B cell (primary cell): ENCODE data around the gene C10orf90.

Experiments used
- EZH2 ChIP-seq: IDR thresholded peaks from 2 replicates; pipeline ENCODE4 v1.6.1; 2012; ENCODE audit warnings: borderline replicate concordance, low read depth, mild to moderate bottlenecking, moderate library complexity, low read length; ENCODE audit not compliant: insufficient read depth, poor library complexity, severe bottlenecking
- TF ChIP-seq, protein P1 (sequence below): fragments of 200-600 bp; IDR thresholded peaks from one replicate; pipeline ENCODE4 v1.8.0; 2022; ENCODE audit warnings: antibody characterized with exemption, mild to moderate bottlenecking

- TF ChIP-seq, protein P1, sequence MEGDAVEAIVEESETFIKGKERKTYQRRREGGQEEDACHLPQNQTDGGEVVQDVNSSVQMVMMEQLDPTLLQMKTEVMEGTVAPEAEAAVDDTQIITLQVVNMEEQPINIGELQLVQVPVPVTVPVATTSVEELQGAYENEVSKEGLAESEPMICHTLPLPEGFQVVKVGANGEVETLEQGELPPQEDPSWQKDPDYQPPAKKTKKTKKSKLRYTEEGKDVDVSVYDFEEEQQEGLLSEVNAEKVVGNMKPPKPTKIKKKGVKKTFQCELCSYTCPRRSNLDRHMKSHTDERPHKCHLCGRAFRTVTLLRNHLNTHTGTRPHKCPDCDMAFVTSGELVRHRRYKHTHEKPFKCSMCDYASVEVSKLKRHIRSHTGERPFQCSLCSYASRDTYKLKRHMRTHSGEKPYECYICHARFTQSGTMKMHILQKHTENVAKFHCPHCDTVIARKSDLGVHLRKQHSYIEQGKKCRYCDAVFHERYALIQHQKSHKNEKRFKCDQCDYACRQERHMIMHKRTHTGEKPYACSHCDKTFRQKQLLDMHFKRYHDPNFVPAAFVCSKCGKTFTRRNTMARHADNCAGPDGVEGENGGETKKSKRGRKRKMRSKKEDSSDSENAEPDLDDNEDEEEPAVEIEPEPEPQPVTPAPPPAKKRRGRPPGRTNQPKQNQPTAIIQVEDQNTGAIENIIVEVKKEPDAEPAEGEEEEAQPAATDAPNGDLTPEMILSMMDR: no peak
- no peak for TF ChIP-seq EZH2
Measured at GRCh38 chr10:126683466-126683865, 13.0 kb upstream of the C10orf90 start.
